ENCODE data around the gene RHOT2. TPM values are rescaled to one million over a fixed set of nuclear protein-coding genes. Genes with fewer than 3 reads are reported as not detected.

RHOT2 gene
- total and polyA plus RNA-seq, 2 of the 8 experiments (the other 6 are each of a cell fraction or from before 2014, with no cell fraction given): 149 to 194 TPM

- TF ChIP-seq SUZ12 (IDR thresholded peaks at IDR 0.05; ENCODE audit: low read length): no peak
- peak; percentile 28; the same call in 1 of the 2 replicates for TF ChIP-seq MAX (IDR thresholded peaks at IDR 0.05)
- Histone ChIP-seq H3K79me2 (ENCODE audit: control insufficient read depth in 1 of 2, insufficient read depth in 2 of 2, low read length in 2 of 2) (no peaks in the 10 kb centered on the region), H4K91ac (replicated peaks; ENCODE audit: insufficient read length, low read length) (no peak overlapping the region), H3K9me3 (ENCODE audit: insufficient read depth in 2 of 2, low read depth in 1 of 2, low read length in 1 of 2) (no peaks in the 10 kb centered on the region), H3K23me2 (ENCODE audit: low read depth, low read length) (peaks cover 15% of the 10 kb centered on the region), H3K27me3 (replicated peaks in 1 of 4; ENCODE audit: control insufficient read depth in 3 of 4, extremely low read depth in 1 of 4, insufficient read depth in 3 of 4, low read length in 3 of 4) (peaks cover 1 to 56% (median 36%) of the 10 kb centered on the region in 4 experiments), H3K79me1 (ENCODE audit: low read depth, low read length) (peaks cover 4% of the 10 kb centered on the region; the same call in 1 of the 2 replicates), H3K4me3 (ENCODE audit: extremely low read depth in 1 of 4, insufficient read depth in 2 of 4, low read depth in 3 of 4, low read length in 4 of 4) (peak overlapping the region in 3 of 4 experiments; percentile 43 to 78 (median 48); a peak in 5 of 8 replicates), H3K14ac (ENCODE audit: insufficient read length) (no peak overlapping the region), H3K56ac (replicated peaks; ENCODE audit: insufficient read length, low read depth, low read length) (no peak overlapping the region), H4K8ac (ENCODE audit: extremely low read depth, insufficient read depth, low read length) (no peak overlapping the region; the same call in 1 of the 2 replicates), H2AFZ (ENCODE audit: low read length) (no peak overlapping the region), H3K23ac (ENCODE audit: insufficient read length) (no peak overlapping the region), H4K5ac (ENCODE audit: insufficient read length, low read depth, low read length) (no peak overlapping the region), H3K27ac (ENCODE audit: low read depth, low read length) (no peak overlapping the region), H4K20me1 (replicated peaks in 1 of 2; ENCODE audit: control insufficient read depth in 1 of 2, insufficient read depth in 2 of 2, low read length in 2 of 2) (peaks cover 0 to 10% of the 10 kb centered on the region in 2 experiments), H2BK120ac (replicated peaks; ENCODE audit: low read depth, low read length) (no peak overlapping the region), H2AK5ac (ENCODE audit: low read depth, low read length) (peak overlapping the region; percentile 65; the same call in 1 of the 2 replicates), H3K4me2 (ENCODE audit: insufficient read depth in 1 of 2, low read depth in 2 of 2, low read length in 2 of 2) (peak overlapping the region; percentile 87 to 95), H3K9ac (replicated peaks in 1 of 4; ENCODE audit: extremely low read depth in 1 of 4, low read depth in 3 of 4, low read length in 3 of 4) (no peak overlapping the region), H2BK5ac (ENCODE audit: low read depth, low read length) (no peak overlapping the region), H3K36me3 (ENCODE audit: control insufficient read depth in 2 of 4, insufficient read depth in 4 of 4, low read length in 3 of 4) (no peaks in the 10 kb centered on the region), H3K4me1 (replicated peaks in 1 of 4; ENCODE audit: control insufficient read depth in 3 of 4, insufficient read depth in 4 of 4, low read length in 3 of 4) (peaks cover 0 to 23% (median 15%) of the 10 kb centered on the region in 4 experiments; a peak in 5 of 7 replicates), H2BK20ac (ENCODE audit: low read length) (no peak overlapping the region), H3K4ac (replicated peaks; ENCODE audit: insufficient read length, low read depth, low read length) (no peak overlapping the region), H2BK12ac (ENCODE audit: low read depth, low read length) (no peak overlapping the region), H2BK15ac (ENCODE audit: low read length) (no peak overlapping the region), H3K18ac (ENCODE audit: extremely low read depth, low read length) (no peak overlapping the region; the same call in 1 of the 2 replicates)
- DNase-seq (ENCODE audit: low read depth in 1 of 2, low spot score in 2 of 2): peak in 1 of 2 experiments; percentile 56
- ChIA-PET CTCF (ENCODE audit: partially characterized antibody) (interaction anchor here (0.9 to 2.0 kb wide), 4 partner anchors 12 to 92 kb away, joined by 3 to 7 read pairs (median 5); no protein-coding TSS in a partner anchor), POLR2A (ENCODE audit: partially characterized antibody) (interaction anchor here (1.1 to 4.6 kb wide), 4 partner anchors 11 to 39 kb away, joined by 3 to 48 read pairs (median 6); partner anchors contain the start of genes ANTKMT, JMJD8, RHBDL1 and STUB1)
- WGBS, 2 experiments (ENCODE audit: extremely low coverage in 1 of 2, insufficient coverage in 1 of 2, insufficient read length in 1 of 2, insufficient replicate concordance in 2 of 2, low coverage in 1 of 2, low lambda C conversion rate in 2 of 2, missing lambda C conversion rate in 1 of 2): 72% methylated on average over 16 of the region's 22 CpGs; no CpG with 5 or more reads in 1 of the 2 experiments
- no peak for FAIRE-seq
Measured at GRCh38 chr16:693364-693763, 25.4 kb downstream of the RHOT2 start.

All from H1 (cell line).